C1 segment of cervical spinal cord (tissue), 14 donors: ENCODE results near the gene ZNF232.
"Not testable (repeated sequence)": the region's sequence is repeated elsewhere in the genome, so short reads cannot be mapped to it uniquely, and the experiment has no call there.

Experiments
- DNase-seq, 14 donors: peaks; one replicate each; lab custom pipeline; 2025; lab: John Stamatoyannopoulos, UW

The ZNF232 gene

DNA sequence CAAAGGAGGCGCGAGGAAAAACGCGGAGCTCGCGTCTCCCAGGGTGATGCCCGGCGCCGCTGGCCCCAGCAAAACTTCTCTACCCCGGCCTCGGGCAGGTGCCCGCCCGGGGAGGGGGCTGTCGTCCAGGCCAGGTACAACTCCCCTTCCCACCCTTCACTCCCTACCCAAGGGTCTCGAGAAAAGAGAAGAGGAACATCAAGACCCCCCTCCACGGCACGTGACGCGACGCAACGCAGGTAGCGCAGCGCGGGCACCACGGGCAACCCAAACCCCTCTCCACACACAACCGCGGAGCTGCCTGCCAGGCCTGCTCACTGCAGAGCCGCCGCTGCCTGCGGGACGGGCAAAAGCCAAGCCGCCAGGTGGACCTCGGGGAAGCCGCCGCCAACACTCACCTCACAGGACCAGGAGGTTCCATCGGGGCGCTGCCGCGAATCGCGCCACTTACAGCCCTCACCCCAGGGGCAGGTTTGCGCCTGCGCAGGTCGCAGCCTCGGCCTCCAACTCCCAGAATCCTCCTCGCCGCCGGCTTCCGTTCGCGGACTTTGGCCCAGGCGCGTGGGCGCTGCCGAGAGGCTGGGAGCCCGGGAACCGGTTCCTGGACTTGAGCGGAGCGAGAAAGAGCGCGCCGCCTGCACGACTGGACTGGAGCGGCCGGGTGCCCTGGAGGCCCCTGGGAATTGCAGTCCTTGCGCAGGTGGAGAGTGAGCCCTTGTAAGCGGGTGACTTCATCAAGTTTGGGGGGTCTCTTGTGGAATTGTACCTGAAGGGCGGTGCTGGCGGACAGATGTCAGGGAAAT, at the start of gene ZNF232:
TSS of gene ZNF232 (minus strand) at position 477 of the 803 bp plus-strand sequence. CDS start at position 421, 56 bp downstream.
- peak; percentile 31 to 96 (median 88) for DNase-seq

DNA sequence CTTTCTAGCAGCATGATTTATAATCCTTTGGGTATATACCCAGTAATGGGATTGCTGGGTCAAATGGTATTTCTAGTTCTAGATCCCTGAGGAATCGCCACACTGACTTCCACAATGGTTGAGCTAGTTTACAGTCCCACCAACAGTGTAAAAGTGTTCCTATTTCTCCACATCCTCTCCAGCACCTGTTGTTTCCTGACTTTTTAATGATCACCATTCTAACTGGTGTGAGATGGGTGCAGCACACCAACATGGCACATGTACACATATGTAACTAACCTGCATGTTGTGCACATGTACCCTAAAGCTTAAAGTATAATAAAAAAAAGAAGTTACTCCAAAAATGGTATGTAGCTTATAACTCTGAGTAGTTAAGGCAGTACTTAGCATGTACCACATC, 49.0 kb upstream of the ZNF232 start:
- not testable (repeated sequence) for DNase-seq

DNA sequence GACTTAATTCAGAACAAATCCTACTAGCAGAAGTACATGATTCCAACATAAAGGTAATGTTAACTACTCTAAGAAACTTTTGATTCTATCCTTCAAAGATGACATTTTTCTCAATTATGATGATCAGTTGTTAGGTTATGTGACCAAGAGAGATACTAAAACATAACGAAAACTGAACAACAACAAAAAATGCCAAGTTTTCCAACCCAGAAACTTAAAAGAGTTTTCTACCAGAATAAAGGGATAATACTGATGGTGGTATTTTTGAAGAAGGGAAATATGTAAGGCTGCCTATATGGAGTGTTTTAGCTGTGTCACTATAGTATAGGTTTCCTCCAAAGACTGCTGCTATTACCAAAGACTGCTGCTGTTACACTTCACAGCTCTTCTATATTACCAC, 34.4 kb upstream of the ZNF232 start:
- DNase-seq, result not testable (repeated sequence)

DNA sequence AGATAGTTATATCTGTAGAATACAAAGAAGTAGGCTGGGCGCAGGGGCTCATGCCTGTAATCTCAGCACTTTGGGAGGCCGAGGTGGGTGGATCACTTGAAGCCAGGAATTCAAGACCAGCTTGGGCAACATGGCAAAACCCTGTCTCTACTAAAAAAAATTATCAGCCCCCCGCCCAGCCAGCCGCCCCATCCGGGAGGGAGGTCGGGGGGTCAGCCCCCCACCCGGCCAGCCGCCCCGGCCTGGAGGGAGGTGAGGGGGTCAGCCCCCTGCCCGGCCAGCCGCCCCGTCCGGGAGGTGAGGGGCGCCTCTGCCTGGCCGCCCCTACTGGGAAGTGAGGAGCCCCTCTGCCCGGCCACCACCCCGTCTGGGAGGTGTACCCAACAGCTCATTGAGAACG, 31.2 kb upstream of the ZNF232 start:
- not testable (repeated sequence) for DNase-seq

DNA sequence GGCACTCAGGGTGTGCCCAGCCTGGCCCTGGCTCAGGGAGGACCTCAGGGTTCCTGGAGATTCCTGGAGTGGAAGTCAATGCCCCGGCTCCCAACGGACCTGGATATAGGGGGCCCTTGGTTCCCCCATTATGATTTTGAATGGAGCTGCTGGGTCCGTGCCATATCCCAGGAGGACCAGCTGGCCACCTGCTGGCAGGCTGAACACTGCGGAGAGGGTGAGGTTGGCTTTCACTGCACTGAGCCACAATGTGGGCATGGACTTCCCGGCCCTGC, 27.7 kb upstream of the ZNF232 start:
- DNase-seq, result no peak

DNA sequence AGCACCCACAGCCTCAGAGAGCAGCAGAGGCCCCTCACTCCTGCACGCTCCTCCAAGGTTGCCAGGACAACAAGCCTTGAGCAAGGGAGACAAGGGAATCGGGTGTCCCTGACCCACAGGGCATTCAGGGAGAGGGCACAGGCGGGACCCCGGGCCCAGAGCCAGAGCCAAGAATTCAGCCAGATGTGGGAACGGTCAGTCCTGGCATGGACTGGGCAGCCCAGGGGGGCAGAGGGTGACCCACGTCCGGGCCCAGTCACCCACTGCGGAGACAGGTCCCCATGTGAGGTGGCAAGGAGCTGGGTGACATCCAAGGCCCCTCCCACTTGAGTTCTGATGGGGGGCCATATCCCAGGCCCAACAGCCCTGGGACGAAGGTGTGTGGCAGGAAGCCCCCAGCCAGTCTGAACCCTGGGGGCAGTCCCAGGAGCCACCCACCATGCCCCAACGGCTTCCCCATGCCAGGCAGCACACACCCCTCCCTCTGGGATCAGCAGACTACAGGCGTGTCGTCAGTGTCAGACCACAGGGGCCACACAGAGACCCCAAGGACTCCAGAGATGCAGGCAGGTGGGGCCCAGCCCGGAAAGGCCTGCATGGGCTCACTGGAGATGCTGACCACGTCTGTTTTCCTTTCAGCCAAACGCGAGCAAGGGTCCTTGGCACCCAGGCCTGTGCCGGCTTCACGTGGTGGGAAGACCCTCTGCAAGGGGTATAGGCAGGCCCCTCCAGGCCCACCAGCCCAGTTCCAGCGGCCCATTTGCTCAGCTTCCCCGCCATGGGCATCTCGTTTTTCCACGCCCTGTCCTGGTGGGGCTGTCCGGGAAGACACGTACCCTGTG, 27.2 kb upstream of the ZNF232 start:
- no peak for DNase-seq

DNA sequence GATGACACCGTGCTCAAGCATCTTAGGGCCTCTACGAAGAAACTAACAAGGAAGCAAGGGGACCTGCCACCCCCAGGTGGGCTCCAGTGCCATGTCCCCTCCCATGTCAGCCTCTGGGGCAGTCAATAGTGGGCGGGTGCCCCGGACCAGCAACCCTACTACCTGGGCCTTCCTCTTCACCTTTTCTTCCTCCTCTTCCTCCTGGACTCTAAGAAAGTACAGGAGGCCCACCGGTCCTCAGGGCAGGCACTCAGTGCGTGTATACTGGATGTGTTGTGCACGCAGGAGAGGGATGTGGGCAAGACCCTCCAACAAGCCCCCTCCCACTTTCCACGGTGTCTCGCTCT, 26.5 kb upstream of the ZNF232 start:
- DNase-seq, result not testable (repeated sequence)

DNA sequence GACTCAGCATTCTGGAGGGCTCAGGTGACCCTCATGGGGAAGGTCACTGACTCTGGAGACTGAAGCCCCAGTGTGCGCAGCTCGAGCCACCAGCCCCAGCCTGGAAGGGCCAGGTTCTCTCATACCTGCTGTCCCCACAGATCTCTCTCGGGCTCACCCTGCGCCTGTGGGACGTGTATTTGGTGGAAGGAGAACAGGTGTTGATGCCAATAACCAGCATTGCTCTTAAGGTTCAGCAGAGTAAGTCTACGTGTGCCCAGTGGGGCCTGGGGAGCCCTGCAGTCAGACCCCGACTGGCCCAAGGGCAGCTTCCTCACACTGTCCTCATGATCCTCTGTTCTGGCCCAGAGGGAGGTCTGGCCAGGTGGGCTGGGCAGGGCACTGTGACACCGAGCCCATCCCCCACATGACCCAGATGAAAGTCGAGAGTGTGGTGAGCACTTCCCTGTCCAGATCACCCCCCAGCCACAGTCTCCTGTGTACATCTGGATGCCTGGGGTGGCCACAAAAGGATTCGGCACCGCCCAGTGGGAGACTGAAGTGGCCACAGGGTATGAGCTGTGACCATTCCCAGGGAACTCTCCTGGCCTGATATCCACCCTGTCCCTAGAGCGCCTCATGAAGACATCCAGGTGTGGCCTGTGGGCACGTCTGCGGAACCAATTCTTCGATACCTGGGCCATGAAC, 26.0 kb upstream of the ZNF232 start:
- DNase-seq, result not testable (repeated sequence)

- DNase-seq, result not testable (repeated sequence)
Observed at GRCh38 chr17:5136580-5137412, 25.1 kb upstream of the ZNF232 start.

DNA sequence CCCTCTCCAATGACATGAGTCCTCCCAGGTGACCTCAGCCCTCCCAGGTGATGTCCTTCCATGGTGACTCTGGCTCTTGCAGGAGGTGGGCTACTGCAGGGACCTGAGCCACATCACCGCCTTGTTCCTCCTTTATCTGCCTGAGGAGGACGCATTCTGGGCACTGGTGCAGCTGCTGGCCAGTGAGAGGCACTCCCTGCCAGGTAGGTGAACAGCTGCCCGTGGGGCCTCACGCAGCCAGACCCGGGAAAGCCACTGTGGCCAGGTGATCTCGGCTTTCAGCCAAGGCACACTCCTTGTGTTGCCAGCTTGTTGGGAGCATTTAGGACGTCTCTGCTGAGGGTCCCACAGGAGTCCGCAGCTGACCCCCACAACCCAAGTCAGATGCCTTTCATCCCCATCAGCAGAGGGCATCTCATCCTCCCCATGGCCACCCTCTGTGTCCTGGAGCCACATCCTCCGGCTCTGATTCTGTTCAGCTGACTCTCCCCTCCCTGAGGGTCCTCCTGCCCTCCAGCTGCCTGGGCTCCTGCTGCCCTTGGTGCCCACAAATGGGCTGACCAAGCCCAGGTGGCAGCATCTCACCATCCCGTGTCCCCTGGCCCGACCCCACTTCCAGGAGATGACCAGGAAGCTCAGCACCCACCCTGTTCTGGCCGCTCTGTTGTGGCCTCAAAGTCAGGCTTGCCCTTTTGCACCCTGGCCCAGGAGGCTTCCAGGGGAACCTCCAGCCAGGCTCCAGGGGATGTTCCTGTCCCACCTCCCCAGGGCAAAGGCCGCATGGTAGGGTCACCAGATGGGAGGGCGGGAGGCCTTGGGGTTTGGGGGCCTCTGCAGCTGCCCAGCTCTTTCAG, 24.3 kb upstream of the ZNF232 start:
- DNase-seq, result no peak

GRCh38 chr17:5135131-5135712, 23.5 kb upstream of the ZNF232 start:
- not testable (repeated sequence) for DNase-seq

DNA sequence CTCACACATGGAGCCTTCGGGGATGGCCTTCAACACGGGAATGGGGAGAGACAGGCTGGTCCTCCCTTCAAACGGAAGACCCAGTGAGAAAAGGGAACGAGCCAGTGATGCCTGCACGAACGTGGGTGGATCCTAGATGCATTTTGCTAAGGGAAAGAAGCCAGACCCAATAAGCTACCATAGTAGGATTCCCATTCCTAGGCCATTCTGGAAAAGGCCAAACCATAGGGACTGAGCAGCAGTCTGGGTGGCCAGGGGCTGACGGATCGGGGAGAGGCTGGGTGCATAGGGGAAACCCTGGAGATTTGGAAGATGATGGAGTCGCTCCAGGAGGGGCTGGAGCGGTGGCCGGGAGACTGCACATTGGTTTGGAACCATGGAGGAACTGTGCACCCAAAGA, 22.9 kb upstream of the ZNF232 start:
- not testable (repeated sequence) for DNase-seq

- not testable (repeated sequence) for DNase-seq
Observed at GRCh38 chr17:5133961-5134360, 22.3 kb upstream of the ZNF232 start.

- no peak for DNase-seq
Observed at GRCh38 chr17:5133311-5133710, 21.6 kb upstream of the ZNF232 start.

GRCh38 chr17:5132503-5133225, 21.0 kb upstream of the ZNF232 start:
- DNase-seq, result not testable (repeated sequence)

DNA sequence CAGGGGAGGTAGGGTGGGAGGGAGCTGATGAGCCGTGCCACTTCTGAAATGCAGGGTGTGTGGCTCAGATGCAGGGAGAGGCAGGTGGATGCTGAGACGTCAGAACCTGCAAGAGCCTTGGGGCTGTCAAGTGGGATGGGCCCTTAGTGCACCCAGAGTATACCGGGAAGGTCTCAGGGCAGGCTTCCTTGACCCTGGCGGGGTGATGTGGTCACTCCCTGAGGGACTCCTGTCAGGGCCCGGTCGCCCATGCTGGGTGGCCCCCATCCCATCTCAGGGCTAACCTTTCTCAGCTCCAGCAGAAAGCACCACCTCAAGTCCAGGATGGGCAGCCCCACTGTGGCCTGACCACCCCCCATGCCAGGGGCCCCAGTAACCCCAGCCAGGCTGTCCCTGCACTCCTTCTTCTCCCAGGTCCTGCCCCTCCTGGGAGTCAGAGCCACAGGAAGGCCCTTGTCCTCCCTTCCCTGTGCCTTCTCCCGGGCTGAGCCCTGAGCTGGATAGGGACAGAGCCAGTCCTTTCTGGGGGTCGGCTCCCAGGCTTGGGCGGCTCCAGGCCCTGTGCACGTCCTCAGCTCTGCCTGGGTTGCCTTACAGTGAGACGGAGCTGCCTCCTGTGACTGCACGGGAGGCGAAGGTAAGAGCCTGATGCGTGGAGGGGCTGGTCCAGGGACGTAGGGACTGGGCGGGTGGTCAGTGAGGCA, 20.3 kb upstream of the ZNF232 start:
- not testable (repeated sequence) for DNase-seq

DNA sequence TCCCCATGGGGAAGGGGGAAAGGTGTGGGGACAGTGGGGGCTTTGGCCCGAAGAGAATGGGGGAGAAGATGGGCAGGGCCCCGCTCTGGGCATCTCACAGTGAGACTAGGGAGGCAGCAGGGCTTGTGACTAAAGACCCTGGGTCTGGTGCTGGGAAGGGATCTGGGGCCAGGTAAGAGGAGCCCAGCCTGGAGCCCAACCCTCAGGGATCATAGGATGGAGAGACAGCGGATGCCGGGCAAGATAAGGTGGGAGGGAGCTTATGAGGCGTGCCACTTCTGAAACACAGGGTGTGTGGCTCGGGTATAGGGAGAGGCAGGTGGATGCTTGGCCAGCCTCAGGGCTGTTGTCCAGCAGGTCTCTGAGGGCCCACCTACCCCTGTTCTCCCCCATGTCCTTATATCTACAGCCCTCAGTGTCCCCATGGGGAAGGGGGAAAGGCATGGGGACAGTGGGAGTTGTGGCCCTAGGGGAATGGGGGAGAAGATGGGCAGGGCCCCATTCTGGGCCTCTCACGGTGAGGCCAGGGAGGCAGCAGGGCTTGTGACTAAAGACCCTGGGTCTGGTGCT, 19.6 kb upstream of the ZNF232 start:
- DNase-seq, result no peak

- not testable (repeated sequence) for DNase-seq
Observed at GRCh38 chr17:5130687-5131086, 19.0 kb upstream of the ZNF232 start.
